H1 (cell line): ENCODE measurements around the gene TOM1. TPM values are rescaled to one million over a fixed set of nuclear protein-coding genes. Genes with fewer than 3 reads are reported as not detected.

Experiments
- CTCF ChIA-PET: fragments of 300-600 bp; sonication (Branson Sonifier 250); formaldehyde crosslinking; loops from one replicate; lab custom pipeline; 2021; ENCODE audit not compliant: partially characterized antibody; lab: Charles Lee
- POLR2A ChIA-PET: fragments of 300-600 bp; sonication (Branson Sonifier 250); formaldehyde crosslinking; loops from one replicate; lab custom pipeline; 2021; ENCODE audit warnings: inconsistent platforms; ENCODE audit not compliant: partially characterized antibody; lab: Charles Lee
- DNase-seq, 2 experiments: peaks; one replicate each; pipeline versions ENCODE4 v3.0.0 to v3.0.0-alpha.2; 2010 to 2022; ENCODE audit warnings: low spot score in 2 of 2, low read depth in 1 of 2, mixed read lengths in 1 of 2
- FAIRE-seq: peaks from 2 replicates; lab custom pipeline; 2011; peaks lifted over from hg19 to GRCh38; lab: Jason Lieb, UNC
- H2AFZ ChIP-seq: 2 replicates; pipeline ENCODE4 v1.8.1; 2012; ENCODE audit warnings: low read length, inconsistent platforms
- H2AK5ac ChIP-seq: 2 replicates; pipeline ENCODE4 v1.6.1; 2013; ENCODE audit warnings: low read depth, low read length
- H2BK120ac ChIP-seq: replicated peaks from 2 replicates; pipeline ENCODE3; 2013; ENCODE audit warnings: low read depth, low read length, inconsistent platforms
- H2BK12ac ChIP-seq: 2 replicates; pipeline ENCODE4 v1.6.1; 2013; ENCODE audit warnings: low read depth, low read length
- H2BK15ac ChIP-seq: 2 replicates; pipeline ENCODE4 v1.6.1; 2013; ENCODE audit warnings: low read length
- H2BK20ac ChIP-seq: 2 replicates; pipeline ENCODE4 v1.6.1; 2013; ENCODE audit warnings: low read length
- H2BK5ac ChIP-seq: 2 replicates; pipeline ENCODE4 v1.6.1; 2013; ENCODE audit warnings: low read depth, low read length
- H3K14ac ChIP-seq: 2 replicates; pipeline ENCODE4 v1.6.1; 2013; ENCODE audit warnings: inconsistent platforms; ENCODE audit not compliant: insufficient read length
- H3K18ac ChIP-seq: 2 replicates; pipeline ENCODE4 v1.6.1; 2013; ENCODE audit warnings: low read length; ENCODE audit errors: extremely low read depth
- H3K23ac ChIP-seq: 2 replicates; pipeline ENCODE4 v1.6.1; 2013; ENCODE audit warnings: inconsistent platforms; ENCODE audit not compliant: insufficient read length
- H3K23me2 ChIP-seq: 2 replicates; pipeline ENCODE4 v1.6.1; 2013; ENCODE audit warnings: low read depth, low read length
- H3K27ac ChIP-seq: 2 replicates; pipeline ENCODE4 v1.6.1; 2011; ENCODE audit warnings: low read depth, low read length, inconsistent platforms
- H3K27me3 ChIP-seq, 4 experiments: replicated peaks in 1 of 4; 1 replicate in 1 of 4; 2 replicates in 3 of 4; pipeline versions ENCODE4 v1.6.1 to v1.8.1; 2011 to 2013; ENCODE audit warnings: low read length in 3 of 4, mild to moderate bottlenecking in 3 of 4, inconsistent platforms in 2 of 4, mixed read lengths in 2 of 4, moderate library complexity in 1 of 4; ENCODE audit not compliant: control insufficient read depth in 3 of 4, insufficient read depth in 3 of 4; ENCODE audit errors: extremely low read depth in 1 of 4
- H3K36me3 ChIP-seq, 4 experiments: 2 replicates each; pipeline versions ENCODE4 v1.6.1 to v1.8.1; 2011 to 2013; ENCODE audit warnings: mild to moderate bottlenecking in 4 of 4, low read length in 3 of 4, moderate library complexity in 2 of 4, control low read depth in 1 of 4, inconsistent platforms in 1 of 4; ENCODE audit not compliant: insufficient read depth in 4 of 4, control insufficient read depth in 2 of 4
- H3K4ac ChIP-seq: replicated peaks from 2 replicates; pipeline ENCODE3; 2013; ENCODE audit warnings: low read length, low read depth, mixed read lengths, inconsistent platforms; ENCODE audit not compliant: insufficient read length
- H3K4me1 ChIP-seq, 4 experiments: replicated peaks in 1 of 4; 1 replicate in 1 of 4; 2 replicates in 3 of 4; pipeline versions ENCODE4 v1.6.1 to v1.8.1; 2011 to 2013; ENCODE audit warnings: low read length in 3 of 4, inconsistent platforms in 2 of 4, mixed read lengths in 1 of 4; ENCODE audit not compliant: insufficient read depth in 4 of 4, control insufficient read depth in 3 of 4
- H3K4me2 ChIP-seq, 2 experiments: 2 replicates each; pipeline versions ENCODE4 v1.6.1 to v1.8.1; 2011 to 2013; ENCODE audit warnings: low read depth in 2 of 2, low read length in 2 of 2, control low read depth in 1 of 2, inconsistent platforms in 1 of 2, mild to moderate bottlenecking in 1 of 2; ENCODE audit not compliant: insufficient read depth in 1 of 2
- H3K4me3 ChIP-seq, 4 experiments: fragments of 200-600, 300-600 bp in 1 of 4; sonication (generic), shearing (Covaris generic), sonication (Bioruptor Twin) in 1 of 4; 2 replicates each; pipeline versions ENCODE4 v1.5.1 to v1.8.1; 2011 to 2016; ENCODE audit warnings: low read length in 4 of 4, low read depth in 3 of 4, control low read depth in 2 of 4, inconsistent platforms in 2 of 4, mild to moderate bottlenecking in 2 of 4, mixed read lengths in 1 of 4, moderate library complexity in 1 of 4; ENCODE audit not compliant: insufficient read depth in 2 of 4; ENCODE audit errors: extremely low read depth in 1 of 4
- H3K56ac ChIP-seq: replicated peaks from 2 replicates; pipeline ENCODE3; 2013; ENCODE audit warnings: low read depth, mild to moderate bottlenecking, mixed read lengths, low read length, inconsistent platforms; ENCODE audit not compliant: insufficient read length
- H3K79me1 ChIP-seq: 2 replicates; pipeline ENCODE4 v1.6.1; 2013; ENCODE audit warnings: low read depth, low read length, control low read depth
- H3K79me2 ChIP-seq, 2 experiments: 2 replicates each; pipeline versions ENCODE4 v1.6.1 to v1.8.1; 2012 to 2013; ENCODE audit warnings: low read length in 2 of 2, mild to moderate bottlenecking in 2 of 2, inconsistent platforms in 1 of 2; ENCODE audit not compliant: insufficient read depth in 2 of 2, control insufficient read depth in 1 of 2
- H3K9ac ChIP-seq, 4 experiments: replicated peaks in 1 of 4; 1 replicate in 1 of 4; 2 replicates in 3 of 4; pipeline versions ENCODE4 v1.6.1 to v1.8.1; 2011 to 2013; ENCODE audit warnings: low read depth in 3 of 4, low read length in 3 of 4, control low read depth in 2 of 4, mild to moderate bottlenecking in 2 of 4, moderate library complexity in 2 of 4, inconsistent platforms in 1 of 4; ENCODE audit errors: extremely low read depth in 1 of 4
- H3K9me3 ChIP-seq, 2 experiments: 2 replicates each; pipeline versions ENCODE4 v1.6.1 to v1.8.1; 2012 to 2013; ENCODE audit warnings: mild to moderate bottlenecking in 2 of 2, moderate library complexity in 2 of 2, control low read depth in 1 of 2, inconsistent platforms in 1 of 2, low read depth in 1 of 2, low read length in 1 of 2, mixed read lengths in 1 of 2; ENCODE audit not compliant: insufficient read depth in 2 of 2
- H4K20me1 ChIP-seq, 2 experiments: replicated peaks in 1 of 2; 2 replicates each; pipeline versions ENCODE3 to v1.8.1; 2011 to 2013; ENCODE audit warnings: inconsistent platforms in 2 of 2, low read length in 2 of 2, mild to moderate bottlenecking in 1 of 2; ENCODE audit not compliant: insufficient read depth in 2 of 2, control insufficient read depth in 1 of 2
- H4K5ac ChIP-seq: 2 replicates; pipeline ENCODE4 v1.6.1; 2013; ENCODE audit warnings: low read length, low read depth, mixed read lengths, inconsistent platforms; ENCODE audit not compliant: insufficient read length
- H4K8ac ChIP-seq: 2 replicates; pipeline ENCODE4 v1.8.0; 2013; ENCODE audit warnings: mild to moderate bottlenecking, moderate library complexity, low read length, inconsistent platforms; ENCODE audit not compliant: insufficient read depth; ENCODE audit errors: extremely low read depth
- H4K91ac ChIP-seq: replicated peaks from 2 replicates; pipeline ENCODE3; 2013; ENCODE audit warnings: low read length, mixed read lengths, inconsistent platforms; ENCODE audit not compliant: insufficient read length
- ATF2 ChIP-seq: IDR thresholded peaks from 2 replicates; pipeline ENCODE4 v1.6.1; 2012; ENCODE audit warnings: low read length, inconsistent platforms
- BCL11A ChIP-seq, 2 experiments: IDR thresholded peaks; one replicate each; pipeline ENCODE4 v1.6.1; 2011; ENCODE audit warnings: low read depth in 2 of 2, low read length in 2 of 2, mild to moderate bottlenecking in 2 of 2
- CBX5 ChIP-seq: fragments of 300-800, 300-1000 bp; sonication (generic); IDR thresholded peaks from 2 replicates; pipeline ENCODE4 v1.7.1; 2016; ENCODE audit warnings: antibody characterized with exemption, low read length, low read depth
- CHD2 ChIP-seq: IDR thresholded peaks from 2 replicates; pipeline ENCODE4 v1.6.1; 2012; ENCODE audit warnings: low read length, improper control_type of control experiment
- EP300 ChIP-seq, 2 experiments: IDR thresholded peaks; 1 replicate in 1 of 2; 2 replicates in 1 of 2; pipeline ENCODE4 v1.6.1; 2011 to 2012; ENCODE audit warnings: low read depth in 2 of 2, low read length in 2 of 2, mild to moderate bottlenecking in 2 of 2, borderline replicate concordance in 1 of 2, inconsistent platforms in 1 of 2, moderate library complexity in 1 of 2
- GABPA ChIP-seq: IDR thresholded peaks from 2 replicates; pipeline ENCODE4 v1.6.1; 2011; ENCODE audit warnings: mild to moderate bottlenecking, low read length, moderate library complexity, borderline replicate concordance; ENCODE audit not compliant: insufficient read depth
- HDAC2 ChIP-seq, 2 experiments: fragments of 300-600 bp in 1 of 2; sonication (generic) in 1 of 2; IDR thresholded peaks; 2 replicates each; pipeline ENCODE4 v1.6.1; 2011 to 2012; ENCODE audit warnings: low read depth in 2 of 2, low read length in 2 of 2, mild to moderate bottlenecking in 2 of 2, moderate library complexity in 2 of 2, borderline replicate concordance in 1 of 2, inconsistent platforms in 1 of 2
- JUN ChIP-seq: IDR thresholded peaks from 2 replicates; pipeline ENCODE4 v1.6.1; 2011; ENCODE audit warnings: low read depth, mild to moderate bottlenecking, improper control_type of control experiment, low read length
- KDM1A ChIP-seq: fragments of 200-600, 300-600 bp; sonication (generic); IDR thresholded peaks from 2 replicates; pipeline ENCODE4 v1.7.1; 2016; ENCODE audit warnings: mild to moderate bottlenecking, low read length, borderline replicate concordance
- MAX ChIP-seq: IDR thresholded peaks from 2 replicates; pipeline ENCODE4 v1.6.1; 2012; ENCODE audit warnings: inconsistent platforms
- WGBS, 2 experiments: shearing (Covaris generic) in 1 of 2; methylation state at CpG; one replicate each; pipeline versions ENCODE4 v1.1.6 to v1.1.7; 2013 to 2015; ENCODE audit warnings: low lambda C conversion rate in 2 of 2, mixed read lengths in 2 of 2, inconsistent platforms in 1 of 2, low coverage in 1 of 2, missing lambda C conversion rate in 1 of 2; ENCODE audit not compliant: insufficient replicate concordance in 2 of 2, insufficient coverage in 1 of 2, insufficient read length in 1 of 2; ENCODE audit errors: extremely low coverage in 1 of 2, missing lambda C conversion rate in 1 of 2; 5-methylcytosine and 5-hydroxymethylcytosine counted together
- polyA plus RNA-seq, 7 experiments: library from polyadenylated mRNA; depleted of rRNA in 3 of 7; stranded (reverse) in 5 of 7; unstranded in 2 of 7; fragments of >200 nt in 5 of 7; fragments of 200-250 nt in 2 of 7; gene quantifications; 1 replicate in 5 of 7; 2 replicates in 1 of 7; 4 replicates in 1 of 7; pipeline versions ENCODE4 v1.2.1 to v1.2.3, GENCODE V29; 2011 to 2013; ENCODE audit warnings: missing spikeins in 2 of 7, mixed read lengths in 2 of 7
- total RNA-seq: library from RNA; stranded (reverse); fragmentation: NEBNext Ultra II Directional; extraction: Animal tissue kit (Norgen Biotek cat#: 25700); gene quantifications from 2 replicates; pipeline ENCODE4 v1.2.1, GENCODE V29; 2021

TOM1 gene
- total and polyA plus RNA-seq, 2 of the 8 experiments (the other 6 are each of a cell fraction or from before 2014, with no cell fraction given), result 25.1 to 39.2 TPM

- no peak overlapping the region for H3K4ac ChIP-seq
- no peak overlapping the region for H3K14ac ChIP-seq
- H3K9ac ChIP-seq, result no peak overlapping the region
- H4K5ac ChIP-seq, result no peak overlapping the region
- H3K36me3 ChIP-seq, result no peaks in the 10 kb centered on the region; a peak in 1 of 8 replicates
- no peak overlapping the region for H3K4me3 ChIP-seq
- no peak overlapping the region for H4K91ac ChIP-seq
- H2BK120ac ChIP-seq, result no peak overlapping the region
- no peak overlapping the region for H3K18ac ChIP-seq
- H3K79me2 ChIP-seq, result no peaks in the 10 kb centered on the region
- H3K79me1 ChIP-seq, result peaks cover 7% of the 10 kb centered on the region
- FAIRE-seq (no peak), DNase-seq (no peak)
- H2BK15ac ChIP-seq, result no peak overlapping the region
- no peak overlapping the region for H2BK20ac ChIP-seq
- no peak overlapping the region for H4K8ac ChIP-seq
- H3K9me3 ChIP-seq, result no peaks in the 10 kb centered on the region
- H2AFZ ChIP-seq, result no peak overlapping the region
- no peaks in the 10 kb centered on the region for H3K23me2 ChIP-seq
- no peak overlapping the region for H3K27ac ChIP-seq
- no peak overlapping the region for H3K23ac ChIP-seq
- no peak overlapping the region for H2BK5ac ChIP-seq
- H3K4me2 ChIP-seq, result no peak overlapping the region
- H3K4me1 ChIP-seq, result peaks cover 0 to 2% (median 0%) of the 10 kb centered on the region in 4 experiments; a peak in 3 of 7 replicates
- CTCF ChIA-PET, result no interaction called here
- no peak overlapping the region for H2BK12ac ChIP-seq
- H2AK5ac ChIP-seq, result no peak overlapping the region
- peaks cover 2 to 6% of the 10 kb centered on the region in 2 experiments for H4K20me1 ChIP-seq
- POLR2A ChIA-PET, result interaction anchor here (1.0 to 1.5 kb wide), 2 partner anchors 9 to 30 kb away, joined by 3 read pairs; no protein-coding TSS in a partner anchor
- H3K56ac ChIP-seq, result no peak overlapping the region
- no peaks in the 10 kb centered on the region for H3K27me3 ChIP-seq
- WGBS, 2 experiments, result 91% methylated on average over 8 of the region's 12 CpGs; no CpG with 5 or more reads in 1 of the 2 experiments
- TF ChIP-seq CHD2 (no peak), EP300 (IDR thresholded peaks at IDR 0.05; ENCODE audit: borderline replicate concordance in 1 of 2, low read depth in 2 of 2, low read length in 2 of 2) (no peak), GABPA (no peak), HDAC2 (IDR thresholded peaks at IDR 0.05; ENCODE audit: borderline replicate concordance in 1 of 2, low read depth in 2 of 2, low read length in 2 of 2) (no peak), KDM1A (no peak), ATF2 (no peak), BCL11A (IDR thresholded peaks at IDR 0.05; ENCODE audit: low read depth in 2 of 2, low read length in 2 of 2) (no peak), JUN (no peak), MAX (no peak), CBX5 (no peak)
Measured at GRCh38 chr22:35315141-35315854, 15.6 kb downstream of the TOM1 start.
